ENCODE measurements around the gene PNPLA6. TPM values are rescaled to one million over a fixed set of nuclear protein-coding genes. Genes with fewer than 3 reads are reported as not detected.
A peak's percentile ranks its signal among the peaks of the same experiment; 100 is the strongest.

Gene PNPLA6
- total and polyA plus RNA-seq, 9 of the 15 experiments (the other 6 are each of a cell fraction or from before 2014, with no cell fraction given), result 0.07 to 30.2 (median 8.3) TPM

DNA sequence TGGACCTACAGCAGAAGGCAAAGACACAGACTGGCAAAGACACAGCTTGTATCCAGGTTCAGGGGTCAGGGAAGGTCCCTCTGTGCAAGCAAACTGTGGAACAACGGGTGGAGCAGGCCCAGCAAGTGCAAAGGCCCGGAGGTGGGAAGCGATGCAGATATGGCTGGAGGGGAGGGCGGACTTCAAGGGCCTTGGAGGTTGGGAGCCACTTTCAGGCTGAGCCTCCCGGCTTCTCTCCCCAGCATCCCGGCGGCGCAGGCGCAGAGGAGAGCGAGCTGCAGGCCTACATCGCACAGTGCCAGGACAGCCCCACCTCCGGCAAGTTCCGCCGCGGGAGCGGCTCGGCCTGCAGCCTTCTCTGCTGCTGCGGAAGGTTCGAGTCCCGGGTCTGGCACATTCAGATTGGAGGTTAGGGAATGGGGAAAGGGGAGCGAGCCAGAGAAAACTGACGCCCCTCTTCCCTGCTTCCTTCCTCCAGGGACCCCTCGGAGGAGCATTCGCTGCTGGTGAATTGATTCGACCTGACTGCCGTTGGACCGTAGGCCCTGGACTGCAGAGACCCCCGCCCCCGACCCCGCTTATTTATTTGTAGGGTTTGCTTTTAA lies 2.1 kb upstream of the PNPLA6 start:
- Histone ChIP-seq H3K27me3 (ENCODE audit: control insufficient read depth in 2 of 2, insufficient read depth in 2 of 2, low read length in 2 of 2) (no peaks in the 10 kb centered on the region), H3K9me3 (replicated peaks; ENCODE audit: control insufficient read depth, insufficient read depth, low read depth, low read length) (no peaks in the 10 kb centered on the region), H3K36me3 (ENCODE audit: control insufficient read depth, insufficient read depth, low read length) (peaks cover 16% of the 10 kb centered on the region; the same call in 1 of the 3 replicates), H3K4me1 (replicated peaks in 1 of 2; ENCODE audit: control insufficient read depth in 2 of 2, insufficient read depth in 2 of 2, low read length in 2 of 2) (peaks cover 10 to 45% of the 10 kb centered on the region in 2 experiments), H4K20me1 (replicated peaks; ENCODE audit: control insufficient read depth, insufficient read depth, low read length) (no peaks in the 10 kb centered on the region), H3K4me3 (peak overlapping the region; percentile 81), H3K27ac (ENCODE audit: extremely low read depth, low read depth, low read length) (peak overlapping the region; percentile 62; the same call in 2 of the 3 replicates), H3K79me2 (ENCODE audit: control insufficient read depth, insufficient read depth, low read length) (no peaks in the 10 kb centered on the region; the same call in 2 of the 3 replicates), H3K9ac (ENCODE audit: insufficient read depth in 1 of 2, low read depth in 2 of 2, low read length in 2 of 2) (peak overlapping the region; percentile 56 to 96), H3K4me2 (ENCODE audit: insufficient read depth, low read length) (peak overlapping the region; percentile 98), H3K9me1 (ENCODE audit: control insufficient read depth, insufficient read depth, low read length) (no peaks in the 10 kb centered on the region), H2AFZ (ENCODE audit: low read depth, low read length) (peak overlapping the region; percentile 77)
- CTCF ChIA-PET (ENCODE audit: low intra/inter-chr PET ratio), result no interaction called here
- no TSS peak for BruUV-seq (replicated peaks)
- DNase-seq (ENCODE audit: extremely low read depth in 1 of 4, low spot score in 3 of 4) (no peak), FAIRE-seq (no peak), ATAC-seq (no peak)
- WGBS (ENCODE audit: insufficient coverage, low coverage, missing lambda C conversion rate), result 33% methylated on average over 18 of the region's 30 CpGs
- intact Hi-C loops (cut with micrococcal nuclease) (no loop called here), in situ Hi-C loops (cut with MboI) (no loop called here)
- POLR2A ChIA-PET, result interaction anchor here (0.8 to 1.1 kb wide), 3 partner anchors 10 to 12 kb away, joined by 3 to 7 read pairs (median 4); partner anchors contain the start of gene MCOLN1
- TF ChIP-seq USF1 (CRISPR knock-in tag; IDR thresholded peaks at IDR 0.05) (peak; percentile 7; the same call in 1 of the 2 replicates), SMARCE1 (IDR thresholded peaks at IDR 0.05) (no peak), ZNF717 (CRISPR knock-in tag; IDR thresholded peaks at IDR 0.05) (0 out of 2 replicates have a peak, but pooled peaks have one; percentile 53), XRCC5 (IDR thresholded peaks at IDR 0.05; ENCODE audit: low read depth, low read length) (0 out of 2 replicates have a peak, but pooled peaks have one; percentile 13), ETS1 (conservative IDR thresholded peaks at IDR 0.05; ENCODE audit: control insufficient read depth, low read depth, low read length) (0 out of 2 replicates have a peak, but pooled peaks have one; percentile 10)
